Mesenchymal stem cell (in vitro differentiated cells and primary cell): ENCODE results near the gene SDSL.

Experiments
- DNase-seq: peaks from one replicate; pipeline ENCODE4 v3.0.0-alpha.2; 2013
- H2AFZ ChIP-seq: one replicate; pipeline ENCODE4 v1.6.1; 2013; ENCODE audit warnings: low read depth, mild to moderate bottlenecking, control low read depth, inconsistent platforms, low read length, moderate library complexity
- H2AK5ac ChIP-seq: 2 replicates; pipeline ENCODE4 v1.6.1; 2013; ENCODE audit warnings: low read length, moderate library complexity, mild to moderate bottlenecking, inconsistent platforms; ENCODE audit not compliant: severe bottlenecking
- H2BK120ac ChIP-seq: one replicate; pipeline ENCODE4 v1.6.1; 2013; ENCODE audit warnings: low read depth, mild to moderate bottlenecking, inconsistent platforms, low read length, moderate library complexity
- H2BK12ac ChIP-seq, 2 experiments: one replicate each; pipeline ENCODE4 v1.6.1; 2013; ENCODE audit warnings: inconsistent platforms in 2 of 2, low read length in 2 of 2, mild to moderate bottlenecking in 2 of 2, moderate library complexity in 2 of 2, control low read depth in 1 of 2
- H2BK15ac ChIP-seq: one replicate; pipeline ENCODE4 v1.6.1; 2013; ENCODE audit warnings: mild to moderate bottlenecking, low read depth, inconsistent platforms; ENCODE audit not compliant: poor library complexity, severe bottlenecking
- H2BK5ac ChIP-seq: 2 replicates; pipeline ENCODE4 v1.6.1; 2013; ENCODE audit warnings: low read depth, mild to moderate bottlenecking, low read length, control low read depth, inconsistent platforms; ENCODE audit not compliant: poor library complexity, severe bottlenecking
- H3K14ac ChIP-seq, 2 experiments: one replicate each; pipeline ENCODE4 v1.6.1; 2013; ENCODE audit warnings: inconsistent platforms in 2 of 2, low read length in 2 of 2, control low read depth in 1 of 2, mild to moderate bottlenecking in 1 of 2, moderate library complexity in 1 of 2
- H3K18ac ChIP-seq, 2 experiments: one replicate each; pipeline ENCODE4 v1.6.1; 2013; ENCODE audit warnings: inconsistent platforms in 2 of 2, low read length in 2 of 2, control low read depth in 1 of 2, low read depth in 1 of 2, mild to moderate bottlenecking in 1 of 2
- H3K23ac ChIP-seq, 2 experiments: one replicate each; pipeline ENCODE4 v1.6.1; 2013; ENCODE audit warnings: inconsistent platforms in 2 of 2, low read length in 2 of 2, mild to moderate bottlenecking in 2 of 2, moderate library complexity in 2 of 2, control low read depth in 1 of 2
- H3K27ac ChIP-seq: 2 replicates; pipeline ENCODE4 v1.5.1; 2013; ENCODE audit warnings: mild to moderate bottlenecking, moderate library complexity, low read length, control low read depth, inconsistent platforms; ENCODE audit not compliant: poor library complexity, severe bottlenecking
- H3K27me3 ChIP-seq, 2 experiments: 2 replicates each; pipeline versions ENCODE4 v1.6.1 to v1.7.0; 2013; ENCODE audit warnings: low read length in 2 of 2, mild to moderate bottlenecking in 2 of 2, moderate library complexity in 2 of 2, control low read depth in 1 of 2, inconsistent platforms in 1 of 2; ENCODE audit not compliant: control insufficient read depth in 1 of 2, insufficient read depth in 1 of 2
- H3K36me3 ChIP-seq, 2 experiments: 2 replicates each; pipeline versions ENCODE4 v1.6.1 to v1.7.0; 2013; ENCODE audit warnings: low read length in 2 of 2, control low read depth in 1 of 2, inconsistent platforms in 1 of 2, low read depth in 1 of 2, mild to moderate bottlenecking in 1 of 2; ENCODE audit not compliant: insufficient read depth in 2 of 2, control insufficient read depth in 1 of 2
- H3K4ac ChIP-seq, 2 experiments: one replicate each; pipeline ENCODE4 v1.6.1; 2013; ENCODE audit warnings: inconsistent platforms in 2 of 2, low read length in 2 of 2, mild to moderate bottlenecking in 2 of 2, moderate library complexity in 2 of 2, control low read depth in 1 of 2, low read depth in 1 of 2
- H3K4me1 ChIP-seq: 2 replicates; pipeline ENCODE4 v1.6.1; 2013; ENCODE audit warnings: low read depth, low read length, control low read depth; ENCODE audit not compliant: control insufficient read depth, insufficient read depth
- H3K4me2 ChIP-seq: 2 replicates; pipeline ENCODE4 v1.6.1; 2013; ENCODE audit warnings: low read length, mild to moderate bottlenecking, inconsistent platforms; ENCODE audit not compliant: poor library complexity, severe bottlenecking
- H3K4me3 ChIP-seq, 2 experiments: 2 replicates each; pipeline versions ENCODE4 v1.5.1 to v1.7.0; 2013; ENCODE audit warnings: low read length in 2 of 2, mild to moderate bottlenecking in 2 of 2, control low read depth in 1 of 2, low read depth in 1 of 2; ENCODE audit not compliant: insufficient read depth in 1 of 2
- H3K79me1 ChIP-seq: replicated peaks from 2 replicates; pipeline ENCODE4 v1.6.1; 2013; ENCODE audit warnings: mild to moderate bottlenecking, control low read depth, low read length, inconsistent platforms; ENCODE audit not compliant: poor library complexity, severe bottlenecking
- H3K9ac ChIP-seq: 2 replicates; pipeline ENCODE4 v1.7.0; 2013; ENCODE audit warnings: mild to moderate bottlenecking, low read length, moderate library complexity
- H3K9me3 ChIP-seq: 2 replicates; pipeline ENCODE4 v1.7.0; 2013; ENCODE audit warnings: mild to moderate bottlenecking, low read length; ENCODE audit not compliant: control insufficient read depth
- H4K8ac ChIP-seq: one replicate; pipeline ENCODE4 v1.6.1; 2013; ENCODE audit warnings: inconsistent platforms, mild to moderate bottlenecking, low read length, moderate library complexity
- H4K91ac ChIP-seq: one replicate; pipeline ENCODE4 v1.6.1; 2013; ENCODE audit warnings: mild to moderate bottlenecking, low read length, inconsistent platforms
- WGBS: methylation state at CpG from one replicate; pipeline ENCODE4 v1.1.7; 2013; ENCODE audit warnings: mixed read lengths; 5-methylcytosine and 5-hydroxymethylcytosine counted together

SDSL gene

DNA sequence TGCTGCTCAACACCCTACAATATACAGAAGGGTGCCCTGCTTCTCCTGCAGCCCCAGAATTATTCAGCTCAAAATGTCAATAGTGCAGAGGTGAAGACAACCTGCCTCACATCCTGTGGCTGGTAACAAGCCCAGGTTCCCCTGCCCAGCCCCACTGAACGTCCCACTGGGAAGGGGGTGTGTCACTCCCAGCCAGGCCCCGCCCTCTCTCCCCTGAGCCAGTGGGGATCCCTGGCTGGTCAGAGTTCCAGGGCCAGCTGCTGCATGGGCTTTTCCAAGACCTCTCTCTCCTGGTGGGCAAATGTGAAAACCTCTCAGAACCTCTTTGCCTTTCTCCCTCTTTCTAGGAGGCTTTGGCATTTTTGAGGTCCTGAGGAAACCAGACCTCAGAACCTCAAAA is 63.1 kb downstream of the SDSL start:
- H3K27me3 ChIP-seq, result peaks cover 63 to 78% of the 10 kb centered on the region in 2 experiments
- no peak overlapping the region for H2AFZ ChIP-seq
- no peak overlapping the region for H3K18ac ChIP-seq
- no peaks in the 10 kb centered on the region for H3K36me3 ChIP-seq
- no peak overlapping the region for H3K23ac ChIP-seq
- no peak overlapping the region for H3K27ac ChIP-seq
- DNase-seq, result no peak
- H2AK5ac ChIP-seq, result no peak overlapping the region
- no peak overlapping the region for H3K4me2 ChIP-seq
- no peak overlapping the region for H2BK15ac ChIP-seq
- H3K4me1 ChIP-seq, result no peaks in the 10 kb centered on the region
- H2BK5ac ChIP-seq, result no peak overlapping the region
- WGBS, result 2% methylated on average over 2 of the region's 2 CpGs
- no peak overlapping the region for H3K4ac ChIP-seq
- no peak overlapping the region for H4K8ac ChIP-seq
- H3K9ac ChIP-seq, result no peak overlapping the region
- H2BK12ac ChIP-seq, result no peak overlapping the region
- H4K91ac ChIP-seq, result no peak overlapping the region
- no peak overlapping the region for H2BK120ac ChIP-seq
- H3K79me1 ChIP-seq, result no peaks in the 10 kb centered on the region
- H3K14ac ChIP-seq, result no peak overlapping the region
- no peaks in the 10 kb centered on the region for H3K9me3 ChIP-seq
- no peak overlapping the region for H3K4me3 ChIP-seq

DNA sequence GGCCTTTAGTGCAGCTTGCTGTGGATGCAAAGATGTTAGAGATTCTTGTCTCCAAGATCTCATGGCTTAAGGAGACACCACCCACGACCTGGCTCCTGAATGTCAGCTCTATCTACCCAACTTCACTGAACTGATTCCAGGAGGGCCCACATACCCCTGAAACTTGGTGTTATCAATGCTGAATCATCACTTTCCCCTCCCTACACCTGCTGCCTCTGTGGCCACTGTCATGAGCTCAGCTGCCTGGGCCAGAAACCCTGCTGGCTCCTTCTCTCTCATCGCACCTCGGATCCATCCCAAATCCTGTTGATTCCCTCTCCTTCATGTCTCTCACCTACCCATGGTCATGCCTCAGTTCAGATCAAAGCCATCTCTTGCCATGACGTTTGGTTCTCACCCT is 64.5 kb downstream of the SDSL start:
- Histone ChIP-seq H3K4me2 (no peak overlapping the region), H3K9me3 (no peaks in the 10 kb centered on the region), H3K27ac (no peak overlapping the region), H2AK5ac (no peak overlapping the region), H3K23ac (no peak overlapping the region), H2BK5ac (no peak overlapping the region), H3K18ac (no peak overlapping the region), H2BK15ac (no peak overlapping the region), H3K27me3 (peaks cover 54 to 67% of the 10 kb centered on the region in 2 experiments), H3K4ac (no peak overlapping the region), H3K9ac (no peak overlapping the region), H3K36me3 (no peaks in the 10 kb centered on the region), H2AFZ (no peak overlapping the region), H2BK120ac (no peak overlapping the region), H3K4me1 (no peaks in the 10 kb centered on the region), H3K4me3 (no peak overlapping the region), H3K14ac (no peak overlapping the region), H2BK12ac (no peak overlapping the region), H4K91ac (no peak overlapping the region), H3K79me1 (no peaks in the 10 kb centered on the region), H4K8ac (no peak overlapping the region)
- WGBS, result 34% methylated on average over 4 of the region's 4 CpGs
- no peak for DNase-seq
